ENCODE measurements around the gene CAD. TPM values are rescaled to one million over a fixed set of nuclear protein-coding genes. Genes with fewer than 3 reads are reported as not detected.

The CAD gene
- total and polyA plus RNA-seq, 8 donors = 4.4 to 130 (median 15.9) TPM

GRCh38 chr2:27262379-27263286 is 45.5 kb downstream of the CAD start, which contains the start of gene SLC30A3:
TSS of gene SLC30A3 (minus strand) at chr2:27263047. CDS start at chr2:27262906, 141 bp downstream.
- Histone ChIP-seq H3K27ac (no peak within 1 kb of the TSS), H3K9me3 (no peaks in the 10 kb centered on the region), H3K27me3 (peaks cover 33 to 100% (median 73%) of the 10 kb centered on the region in 3 donors), H3K4me3 (peak within 1 kb of the TSS; percentile 42 to 64 (median 52)), H3K36me3 (no peaks in the 10 kb centered on the region), H3K4me1 (peaks cover 35 to 40% (median 39%) of the 10 kb centered on the region in 4 donors)
- TF ChIP-seq POLR2AphosphoS5 (IDR thresholded peaks at IDR 0.05) = no peak
- TF ChIP-seq EP300 (IDR thresholded peaks at IDR 0.05) = no peak
- no peak for TF ChIP-seq POLR2A (IDR thresholded peaks at IDR 0.05)
- intact Hi-C loops (cut with DNase I; ENCODE audit: low total_unique reads) = no loop called here
- 0 to 1% (median 1%) methylated on average over 11 to 96 of the region's 96 CpGs for WGBS, 5 donors
- peak; percentile 72 to 80 for DNase-seq

- no peak for DNase-seq
- Histone ChIP-seq H3K4me3 (peak overlapping the region; percentile 42 to 64 (median 52)), H3K9me3 (no peaks in the 10 kb centered on the region), H3K27ac (no peak overlapping the region), H3K36me3 (no peaks in the 10 kb centered on the region), H3K4me1 (peaks cover 35 to 40% (median 39%) of the 10 kb centered on the region in 4 donors), H3K27me3 (peaks cover 23 to 100% (median 66%) of the 10 kb centered on the region in 3 donors)
- TF ChIP-seq CTCF (IDR thresholded peaks at IDR 0.05) (no peak), EP300 (IDR thresholded peaks at IDR 0.05) (no peak), POLR2AphosphoS5 (IDR thresholded peaks at IDR 0.05) (no peak), POLR2A (IDR thresholded peaks at IDR 0.05) (no peak)
- WGBS, 5 donors = 1 to 5% (median 3%) methylated on average over 44 to 46 of the region's 46 CpGs
- intact Hi-C loops (cut with DNase I; ENCODE audit: low total_unique reads) = no loop called here
Observed at GRCh38 chr2:27263287-27264252, 46.4 kb downstream of the CAD start.

- H3K4me1 ChIP-seq = peaks cover 35 to 40% (median 39%) of the 10 kb centered on the region in 4 donors
- intact Hi-C loops (cut with DNase I; ENCODE audit: low total_unique reads) = no loop called here
- H3K36me3 ChIP-seq = no peaks in the 10 kb centered on the region
- 0 to 2% (median 1%) methylated on average over 23 to 38 of the region's 38 CpGs for WGBS, 5 donors
- no peak overlapping the region for H3K27ac ChIP-seq
- no peak for TF ChIP-seq POLR2AphosphoS5 (IDR thresholded peaks at IDR 0.05)
- no peak for TF ChIP-seq POLR2A (IDR thresholded peaks at IDR 0.05)
- no peak for TF ChIP-seq CTCF (IDR thresholded peaks at IDR 0.05)
- no peak for TF ChIP-seq EP300 (IDR thresholded peaks at IDR 0.05)
- H3K9me3 ChIP-seq = no peaks in the 10 kb centered on the region
- peak in 1 of 2 donors; percentile 38 for DNase-seq
- H3K27me3 ChIP-seq = peaks cover 20 to 100% (median 61%) of the 10 kb centered on the region in 3 donors
- peak overlapping the region; percentile 31 to 64 (median 46) for H3K4me3 ChIP-seq
Observed at GRCh38 chr2:27264253-27264752, 47.1 kb downstream of the CAD start.

GRCh38 chr2:27264753-27265535 is 47.8 kb downstream of the CAD start:
- Histone ChIP-seq H3K4me3 (peak overlapping the region; percentile 31 to 64 (median 46)), H3K9me3 (no peaks in the 10 kb centered on the region), H3K4me1 (peaks cover 35 to 40% (median 39%) of the 10 kb centered on the region in 4 donors), H3K27ac (no peak overlapping the region), H3K27me3 (peaks cover 20 to 98% (median 60%) of the 10 kb centered on the region in 3 donors), H3K36me3 (no peaks in the 10 kb centered on the region)
- TF ChIP-seq EP300 (IDR thresholded peaks at IDR 0.05) (no peak), CTCF (IDR thresholded peaks at IDR 0.05) (peak in 4 of 7 experiments; percentile 28 to 47 (median 41)), POLR2AphosphoS5 (IDR thresholded peaks at IDR 0.05) (peak in 1 of 3 donors; percentile 37), POLR2A (IDR thresholded peaks at IDR 0.05) (no peak)
- 4 to 5% (median 4%) methylated on average over 41 to 56 of the region's 56 CpGs for WGBS, 5 donors
- DNase-seq = peak; percentile 70 to 91
- intact Hi-C loops (cut with DNase I; ENCODE audit: low total_unique reads) = no loop called here

Measured in stomach (tissue), 9 donors.